ENCODE results near the gene TENT4B. TPM values are rescaled to one million over a fixed set of nuclear protein-coding genes. Genes with fewer than 3 reads are reported as not detected.

The TENT4B gene
- total RNA-seq, 4 donors from 2014 or later: 5.9 to 24.7 (median 12.7) TPM

- intact Hi-C loops (cut with DNase I; ENCODE audit: low total_unique reads): no loop called here
- H3K27ac ChIP-seq: no peak overlapping the region
- H3K4me1 ChIP-seq: no peaks in the 10 kb centered on the region
- H3K9me3 ChIP-seq: no peaks in the 10 kb centered on the region
- no peak for DNase-seq
- H3K4me3 ChIP-seq: no peak overlapping the region
- TF ChIP-seq POLR2A (IDR thresholded peaks at IDR 0.05) (no peak), CTCF (IDR thresholded peaks at IDR 0.05) (no peak)
- H3K36me3 ChIP-seq: no peaks in the 10 kb centered on the region
- no peaks in the 10 kb centered on the region for H3K27me3 ChIP-seq
These were observed 122.0 kb downstream of the TENT4B start for GRCh38 chr16:50275098-50275415.

GRCh38 chr16:50275428-50276325 lies 122.6 kb downstream of the TENT4B start:
- intact Hi-C loops (cut with DNase I; ENCODE audit: low total_unique reads): no loop called here
- TF ChIP-seq CTCF (IDR thresholded peaks at IDR 0.05) (no peak), POLR2A (IDR thresholded peaks at IDR 0.05) (no peak)
- Histone ChIP-seq H3K4me3 (no peak overlapping the region), H3K27me3 (no peaks in the 10 kb centered on the region), H3K4me1 (no peaks in the 10 kb centered on the region), H3K36me3 (no peaks in the 10 kb centered on the region), H3K9me3 (no peaks in the 10 kb centered on the region), H3K27ac (no peak overlapping the region)
- no peak for DNase-seq

- H3K9me3 ChIP-seq: no peaks in the 10 kb centered on the region
- no peak for TF ChIP-seq POLR2A (IDR thresholded peaks at IDR 0.05)
- TF ChIP-seq CTCF (IDR thresholded peaks at IDR 0.05): no peak
- intact Hi-C loops (cut with DNase I; ENCODE audit: low total_unique reads): no loop called here
- H3K36me3 ChIP-seq: no peaks in the 10 kb centered on the region
- H3K27me3 ChIP-seq: no peaks in the 10 kb centered on the region
- no peak overlapping the region for H3K4me3 ChIP-seq
- DNase-seq: no peak
- H3K4me1 ChIP-seq: no peaks in the 10 kb centered on the region
- H3K27ac ChIP-seq: no peak overlapping the region
These were observed 123.2 kb downstream of the TENT4B start for GRCh38 chr16:50276326-50276640.

- H3K27me3 ChIP-seq: no peaks in the 10 kb centered on the region
- no peak for DNase-seq
- no peaks in the 10 kb centered on the region for H3K9me3 ChIP-seq
- no peak overlapping the region for H3K27ac ChIP-seq
- H3K4me1 ChIP-seq: no peaks in the 10 kb centered on the region
- intact Hi-C loops (cut with DNase I; ENCODE audit: low total_unique reads): no loop called here
- H3K36me3 ChIP-seq: no peaks in the 10 kb centered on the region
- TF ChIP-seq CTCF (IDR thresholded peaks at IDR 0.05) (no peak), POLR2A (IDR thresholded peaks at IDR 0.05) (no peak)
- no peak overlapping the region for H3K4me3 ChIP-seq
These were observed 123.9 kb downstream of the TENT4B start for GRCh38 chr16:50276801-50277555.

GRCh38 chr16:50278251-50278650 lies 125.1 kb downstream of the TENT4B start:
- Histone ChIP-seq H3K4me1 (no peaks in the 10 kb centered on the region), H3K4me3 (no peak overlapping the region), H3K36me3 (no peaks in the 10 kb centered on the region), H3K9me3 (no peaks in the 10 kb centered on the region), H3K27me3 (no peaks in the 10 kb centered on the region), H3K27ac (no peak overlapping the region)
- intact Hi-C loops (cut with DNase I; ENCODE audit: low total_unique reads): no loop called here
- TF ChIP-seq POLR2A (IDR thresholded peaks at IDR 0.05): no peak
- TF ChIP-seq CTCF (IDR thresholded peaks at IDR 0.05): no peak
- DNase-seq: no peak
